Pancreas (tissue), 10 donors: ENCODE data around the gene TXNDC15. TPM values are rescaled to one million over a fixed set of nuclear protein-coding genes. Genes with fewer than 3 reads are reported as not detected.

Source experiments
- ATAC-seq, 4 donors: fragments of 200-7000 bp; cut with Tn5 transposase; one replicate each; pipeline versions ENCODE4 v1.8.0 to v1.9.1; 2020; ENCODE audit warnings: mild to moderate bottlenecking in 4 of 4, moderate library complexity in 4 of 4
- DNase-seq, 6 donors: peaks; one replicate each; pipeline ENCODE4 v3.0.0-alpha.2; 2020
- FAIRE-seq: peaks from 2 replicates; lab custom pipeline; 2012; peaks lifted over from hg19 to GRCh38; lab: Jason Lieb, UNC
- H3K27ac ChIP-seq, 4 donors: fragments of 200-600 bp; sonication (generic); 1 replicate in 3 of 4; 2 replicates in 1 of 4; pipeline versions ENCODE4 v1.5.0 to v1.8.0; 2020
- H3K27me3 ChIP-seq, 4 donors: fragments of 200-600 bp; one replicate each; pipeline ENCODE4 v1.8.0; 2021
- H3K36me3 ChIP-seq, 3 donors: fragments of 200-600 bp; sonication (generic) in 1 of 3; one replicate each; pipeline versions ENCODE4 v1.5.0 to v1.8.0; 2020 to 2021
- H3K4me1 ChIP-seq, 3 donors: fragments of 200-600 bp; one replicate each; pipeline ENCODE4 v1.8.0; 2021
- H3K4me3 ChIP-seq, 4 donors: fragments of 200-600 bp; sonication (generic) in 2 of 4; one replicate each; pipeline versions ENCODE4 v1.5.0 to v1.8.0; 2020 to 2021
- H3K9me3 ChIP-seq, 4 donors: fragments of 200-600 bp; one replicate each; pipeline ENCODE4 v1.8.0; 2021
- WGBS, 2 donors: extraction: QIAGEN DNeasy Blood & Tissue Kit; methylation state at CpG; one replicate each; pipeline ENCODE4 v1.1.7; 2013; 5-methylcytosine and 5-hydroxymethylcytosine counted together
- intact Hi-C, 3 donors: fragments of 100-400 bp; cut with DNase I; formaldehyde crosslinking; loops; one replicate each; pipeline versions ENCODE4 v1.11.1 to v1.14.2; 2022
- polyA plus RNA-seq, 2 donors: library from polyadenylated mRNA; stranded (reverse); fragments of 200-250 nt; gene quantifications; one replicate each; pipeline ENCODE4 v1.2.3, GENCODE V29; 2013
- total RNA-seq, 6 donors: library from RNA; stranded (reverse); fragmentation: NEBNext Ultra II Directional in 4 of 6; extraction: Animal tissue kit (Norgen Biotek cat#: 25700) in 4 of 6; gene quantifications; one replicate each; pipeline versions ENCODE4 v1.2.1 to v1.2.4, GENCODE V29; 2021 to 2023
- TF ChIP-seq, protein P1 (sequence below), 4 donors: fragments of 200-600 bp; sonication (generic) in 3 of 4; IDR thresholded peaks; one replicate each; pipeline versions ENCODE4 v1.5.0 to v1.8.0; 2021; ENCODE audit warnings: antibody characterized with exemption in 4 of 4
- donor health status: healthy with polysubstance abuse.
- donor health status: DM: no; HTN: no; CAD: no; lungs with moderate emphysema.
- donor health status: DM: no; HTN: no; CAD: no.
- donor health status: control.
- donor health status: control.
- donor health status: Bipolar disorder and iron deficiency.
- donor health status: DM: yes; HTN: yes; CAD: no.
- donor health status: DM: no; HTN: no; CAD: no.
- donor health status: DM: no; HTN: no; CAD: no.
- donor health status: DM: yes; HTN: yes; CAD: no.

TXNDC15 gene
- total and polyA plus RNA-seq, 8 donors = 26.2 to 61.5 (median 34.2) TPM

DNA sequence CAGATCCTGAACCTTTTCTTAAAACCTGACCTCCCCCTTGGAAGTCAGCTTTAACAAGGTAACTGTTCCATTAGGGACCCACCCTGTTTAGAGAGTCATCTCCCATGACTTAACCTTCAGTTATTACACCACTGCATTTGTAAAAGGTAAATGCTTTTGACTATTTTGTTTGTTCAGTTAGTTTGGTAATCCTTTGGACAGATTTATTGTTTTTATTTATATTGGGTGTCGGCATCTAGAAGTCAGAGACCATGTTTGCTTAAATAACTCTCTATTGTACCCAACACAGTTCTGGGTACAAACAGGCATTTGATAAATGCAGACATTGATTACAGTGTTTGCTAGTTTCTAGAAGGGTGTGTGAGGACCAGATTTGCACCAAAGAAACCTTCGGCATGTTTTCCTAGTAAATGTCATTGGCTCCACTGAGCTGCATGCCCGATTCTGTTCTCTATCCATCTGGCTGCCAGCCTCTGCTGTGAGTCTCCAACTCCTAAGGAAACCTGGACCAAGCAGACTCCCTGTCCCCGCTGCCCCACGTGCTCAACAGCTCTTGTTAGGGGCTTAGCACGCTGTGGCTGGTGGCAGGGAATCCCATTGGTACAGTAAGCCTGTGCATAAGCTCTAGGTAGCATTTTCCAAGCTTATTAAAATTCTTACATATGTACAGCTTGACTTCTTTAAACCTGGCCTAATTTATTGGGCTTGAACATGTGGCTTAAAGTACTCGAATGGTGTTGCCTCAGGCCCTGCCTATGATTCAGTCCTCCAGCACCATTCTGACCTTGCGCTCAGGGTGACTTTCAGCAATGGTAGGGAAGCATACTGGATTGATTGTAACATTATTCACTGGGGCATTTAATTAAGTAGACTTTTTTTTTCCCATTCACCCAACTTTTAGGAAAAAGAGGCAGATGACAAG lies 37.4 kb downstream of the TXNDC15 start:
- TF ChIP-seq, protein P1, sequence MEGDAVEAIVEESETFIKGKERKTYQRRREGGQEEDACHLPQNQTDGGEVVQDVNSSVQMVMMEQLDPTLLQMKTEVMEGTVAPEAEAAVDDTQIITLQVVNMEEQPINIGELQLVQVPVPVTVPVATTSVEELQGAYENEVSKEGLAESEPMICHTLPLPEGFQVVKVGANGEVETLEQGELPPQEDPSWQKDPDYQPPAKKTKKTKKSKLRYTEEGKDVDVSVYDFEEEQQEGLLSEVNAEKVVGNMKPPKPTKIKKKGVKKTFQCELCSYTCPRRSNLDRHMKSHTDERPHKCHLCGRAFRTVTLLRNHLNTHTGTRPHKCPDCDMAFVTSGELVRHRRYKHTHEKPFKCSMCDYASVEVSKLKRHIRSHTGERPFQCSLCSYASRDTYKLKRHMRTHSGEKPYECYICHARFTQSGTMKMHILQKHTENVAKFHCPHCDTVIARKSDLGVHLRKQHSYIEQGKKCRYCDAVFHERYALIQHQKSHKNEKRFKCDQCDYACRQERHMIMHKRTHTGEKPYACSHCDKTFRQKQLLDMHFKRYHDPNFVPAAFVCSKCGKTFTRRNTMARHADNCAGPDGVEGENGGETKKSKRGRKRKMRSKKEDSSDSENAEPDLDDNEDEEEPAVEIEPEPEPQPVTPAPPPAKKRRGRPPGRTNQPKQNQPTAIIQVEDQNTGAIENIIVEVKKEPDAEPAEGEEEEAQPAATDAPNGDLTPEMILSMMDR (IDR thresholded peaks at IDR 0.05) = no peak
- no peak for DNase-seq

DNA sequence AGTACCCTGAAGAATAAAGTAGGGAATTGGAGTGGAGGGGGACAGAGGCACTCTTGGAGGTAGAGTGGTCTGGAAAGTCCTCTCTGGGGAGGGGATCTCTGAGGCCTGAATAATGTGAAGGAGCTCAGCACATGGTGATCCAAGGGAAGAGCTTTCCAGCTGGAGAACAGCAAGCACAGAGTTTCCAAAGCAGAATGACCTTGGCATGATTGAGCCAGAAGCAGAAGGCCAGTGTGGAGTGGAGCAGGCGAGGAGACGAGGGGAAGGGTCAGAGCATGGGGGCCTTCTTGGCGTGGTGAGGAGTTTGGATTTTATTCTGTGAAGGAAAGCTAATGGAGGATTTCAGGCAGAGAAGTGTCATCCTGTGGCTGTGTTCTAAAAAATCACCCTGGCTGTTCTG lies 39.1 kb downstream of the TXNDC15 start:
- WGBS, 2 donors = 88 to 96% methylated on average over 3 of the region's 3 CpGs
- DNase-seq = no peak
- no peak overlapping the region for H3K27ac ChIP-seq
- no peaks in the 10 kb centered on the region for H3K4me1 ChIP-seq
- no peak overlapping the region for H3K4me3 ChIP-seq
- intact Hi-C loops = loop anchor here in 1 of 3 donors (10.0 kb wide), 1 partner anchor 272 kb away; no protein-coding TSS in a partner anchor
- ATAC-seq = no peak
- TF ChIP-seq, protein P1 (IDR thresholded peaks at IDR 0.05) = no peak
- no peaks in the 10 kb centered on the region for H3K27me3 ChIP-seq
- H3K36me3 ChIP-seq = peaks cover 0 to 11% (median 0%) of the 10 kb centered on the region in 3 donors
- H3K9me3 ChIP-seq = no peaks in the 10 kb centered on the region
- FAIRE-seq = no peak

More for the DNA sequence above, 37.4 kb downstream of the TXNDC15 start:
- H3K4me1 ChIP-seq = no peaks in the 10 kb centered on the region
- no peak overlapping the region for H3K27ac ChIP-seq
- ATAC-seq = no peak
- no peak for FAIRE-seq
- H3K4me3 ChIP-seq = no peak overlapping the region
- H3K27me3 ChIP-seq = no peaks in the 10 kb centered on the region
- 85 to 90% methylated on average over 8 of the region's 8 CpGs for WGBS, 2 donors
- no peaks in the 10 kb centered on the region for H3K9me3 ChIP-seq
- peaks cover 0 to 11% (median 0%) of the 10 kb centered on the region in 3 donors for H3K36me3 ChIP-seq
- intact Hi-C loops = loop anchor here in 1 of 3 donors (10.0 kb wide), 1 partner anchor 273 kb away; no protein-coding TSS in a partner anchor

DNA sequence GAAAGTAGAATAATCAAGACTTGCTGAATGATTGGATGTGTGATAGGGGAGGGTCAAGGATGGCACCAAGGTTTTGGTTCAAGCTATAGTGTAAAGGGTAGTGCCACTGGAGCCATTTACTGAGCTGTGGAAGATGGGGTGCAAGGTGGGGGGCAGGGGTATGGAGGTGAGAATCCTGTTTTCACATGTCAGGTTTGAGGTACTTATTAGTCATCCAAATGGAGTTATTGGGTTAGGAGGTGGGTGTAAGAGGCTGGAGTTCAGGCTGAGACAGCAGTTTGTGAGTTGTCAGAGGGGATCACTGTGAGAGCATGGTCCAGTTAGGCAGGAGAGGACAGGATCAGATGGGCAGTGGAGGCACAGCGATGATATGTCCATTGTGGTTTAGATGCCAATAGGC lies 39.6 kb downstream of the TXNDC15 start:
- H3K36me3 ChIP-seq = peaks cover 0 to 11% (median 0%) of the 10 kb centered on the region in 3 donors
- TF ChIP-seq, protein P1 (IDR thresholded peaks at IDR 0.05) = no peak
- intact Hi-C loops = loop anchor here in 1 of 3 donors (10.0 kb wide), 1 partner anchor 271 kb away; no protein-coding TSS in a partner anchor
- 99 to 100% methylated on average over 1 of the region's 1 CpG for WGBS, 2 donors
- no peaks in the 10 kb centered on the region for H3K9me3 ChIP-seq
- H3K4me1 ChIP-seq = no peaks in the 10 kb centered on the region
- ATAC-seq = no peak
- H3K27ac ChIP-seq = no peak overlapping the region
- FAIRE-seq = no peak
- no peak for DNase-seq
- no peaks in the 10 kb centered on the region for H3K27me3 ChIP-seq
- no peak overlapping the region for H3K4me3 ChIP-seq

DNA sequence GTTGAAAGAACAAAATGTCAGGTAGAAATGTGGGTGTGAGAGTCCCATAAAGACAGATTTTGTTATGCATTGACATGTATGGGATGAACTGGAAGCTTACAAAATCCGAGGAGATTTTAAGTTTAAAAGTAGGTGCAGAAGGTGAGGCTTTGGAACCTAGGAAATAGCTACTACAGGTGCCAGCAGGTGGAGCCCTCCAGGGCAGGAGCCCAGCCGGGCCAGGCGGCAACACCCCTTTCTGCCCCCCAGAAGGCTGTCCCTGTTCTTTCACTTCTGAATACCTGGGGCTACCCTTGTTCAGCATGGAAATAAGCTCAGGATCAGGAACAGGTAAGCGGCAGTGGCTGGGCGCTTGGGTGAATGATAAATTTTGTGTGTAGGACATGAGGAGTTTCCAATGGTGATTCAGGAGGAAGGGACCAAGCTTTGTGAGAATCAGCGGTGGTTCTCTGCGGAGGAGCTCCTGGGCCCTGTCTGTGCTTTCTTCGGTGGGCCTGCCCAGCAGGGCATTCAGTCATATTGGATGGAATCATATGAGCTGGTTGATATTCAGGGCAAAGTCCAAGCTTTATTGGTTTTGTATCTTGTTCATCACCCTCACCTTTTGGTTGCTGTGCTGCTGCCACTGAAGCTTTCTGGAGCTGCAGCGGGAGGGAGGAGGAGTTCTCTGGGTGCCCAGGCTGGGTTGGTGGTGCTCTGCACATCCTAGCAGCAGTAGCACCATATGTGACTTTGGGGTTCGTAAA lies 43.1 kb downstream of the TXNDC15 start:
- ATAC-seq = peak in 3 of 4 donors; percentile 41 to 49 (median 44)
- peaks cover 0 to 5% (median 0%) of the 10 kb centered on the region in 3 donors for H3K4me1 ChIP-seq
- intact Hi-C loops = loop anchor here in 1 of 3 donors (10.0 kb wide), 1 partner anchor 268 kb away; no protein-coding TSS in a partner anchor
- 75% methylated on average over 10 of the region's 10 CpGs for WGBS, 2 donors
- no peak for DNase-seq
- no peak overlapping the region for H3K4me3 ChIP-seq
- H3K9me3 ChIP-seq = no peaks in the 10 kb centered on the region
- no peak overlapping the region for H3K27ac ChIP-seq
- no peaks in the 10 kb centered on the region for H3K27me3 ChIP-seq
- peaks cover 0 to 11% (median 0%) of the 10 kb centered on the region in 3 donors for H3K36me3 ChIP-seq
- FAIRE-seq = no peak
- TF ChIP-seq, protein P1 (IDR thresholded peaks at IDR 0.05) = no peak
